GM19328 (cell line): Measurements from ENCODE around the gene LRRC40.
"Not testable (repeated sequence)": the region's sequence is repeated elsewhere in the genome, so short reads cannot be mapped to it uniquely, and the experiment has no call there.

Experiments
- ATAC-seq: cut with Tn5 transposase; IDR thresholded peaks from one replicate; pipeline ENCODE4 v1.9.1; 2021; ENCODE audit warnings: mild to moderate bottlenecking, moderate library complexity; ENCODE audit not compliant: unreplicated experiment

The LRRC40 gene

DNA sequence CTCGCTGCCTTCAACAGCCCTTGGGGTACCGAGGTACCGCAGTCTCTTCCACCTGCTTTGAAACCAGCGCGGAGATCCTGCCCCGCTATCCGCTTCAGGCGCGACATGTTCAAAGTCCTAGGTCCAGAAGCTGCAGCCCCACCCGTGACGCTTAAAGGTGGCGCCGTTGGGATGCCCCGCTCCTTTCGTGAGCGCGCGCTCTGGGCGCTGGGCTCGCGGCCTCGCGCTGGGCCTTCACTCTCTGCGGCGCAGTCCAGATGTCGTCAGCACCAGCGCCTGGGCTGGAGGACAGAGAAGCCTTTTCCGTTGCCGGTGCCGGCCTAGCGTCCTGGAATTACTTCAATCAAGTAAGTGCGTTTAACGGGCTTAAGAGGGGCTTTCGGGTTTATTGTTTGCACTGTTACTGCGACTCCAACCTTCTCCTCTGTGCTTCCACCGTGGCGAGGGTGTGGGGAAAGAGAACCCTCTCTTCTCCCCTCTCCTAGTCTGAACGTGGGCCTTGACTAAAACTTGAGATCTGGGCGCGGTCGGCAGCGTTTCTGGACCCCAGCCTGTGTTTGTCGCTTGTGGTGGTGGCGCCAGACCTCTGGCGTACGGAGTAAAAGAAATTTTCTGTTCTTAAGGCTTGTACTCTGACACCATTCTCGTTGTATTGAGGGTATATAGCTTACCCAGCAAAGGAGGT is at the start of gene LRRC40:
TSS of gene LRRC40 (minus strand) at position 146 of the 685 bp plus-strand sequence. CDS start at position 107, 39 bp downstream.
- peak; percentile 79 for ATAC-seq

DNA sequence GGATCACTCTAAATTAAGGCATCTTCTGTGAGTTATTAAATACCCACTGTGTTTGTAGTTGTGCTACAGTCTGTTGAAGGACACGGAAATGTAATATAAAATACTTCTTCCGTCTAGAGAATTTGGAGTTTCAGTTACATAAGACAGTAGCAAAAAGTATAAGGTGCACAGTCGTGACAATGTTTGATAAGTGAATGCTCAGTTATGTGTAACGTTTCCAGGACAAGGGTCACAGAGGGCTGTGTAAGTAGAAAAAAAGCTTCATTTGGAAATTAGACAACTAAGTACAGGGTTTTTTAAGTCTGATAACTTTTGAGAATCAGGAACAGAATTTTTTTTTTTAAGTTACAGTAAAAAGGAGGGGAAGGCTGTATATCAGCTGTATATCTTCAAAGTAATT is 43.4 kb upstream of the LRRC40 start:
- no peak for ATAC-seq

DNA sequence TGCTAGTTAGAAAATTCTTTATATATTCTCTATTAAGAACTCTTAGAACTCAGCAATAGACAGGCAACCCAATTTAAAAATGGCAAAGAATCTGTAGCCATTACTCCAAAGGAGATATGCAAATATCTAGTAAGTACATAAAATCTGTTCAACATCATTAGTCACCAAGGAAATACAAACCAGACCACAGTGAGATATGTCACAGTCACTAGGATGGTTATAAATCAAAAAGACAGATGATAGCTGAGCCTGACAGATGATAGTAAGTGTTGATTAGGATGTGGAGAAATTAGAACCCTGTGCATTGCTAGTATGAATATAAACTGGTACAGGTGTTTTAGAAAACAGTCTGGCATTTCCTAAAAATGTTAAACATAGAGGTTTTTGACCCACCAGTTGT is 42.4 kb upstream of the LRRC40 start:
- no peak for ATAC-seq

DNA sequence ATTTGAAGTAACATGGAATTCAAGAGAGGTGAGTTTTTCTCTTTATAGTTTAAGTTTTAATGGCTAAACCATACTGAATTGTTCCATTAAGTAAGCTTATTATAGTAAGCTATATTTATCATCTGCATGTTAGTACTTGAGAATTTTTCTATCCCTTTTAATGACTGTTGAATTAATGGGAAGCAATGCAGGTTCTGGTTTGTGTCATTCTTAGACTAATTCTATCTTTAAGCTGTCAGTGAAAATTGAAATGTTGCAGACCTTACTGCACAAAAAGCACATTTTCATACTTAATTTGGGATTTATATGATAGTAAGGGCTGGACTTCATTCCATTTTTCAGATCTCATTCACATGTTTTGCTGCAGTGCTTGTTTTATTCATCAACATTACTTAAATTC is 41.7 kb upstream of the LRRC40 start:
- ATAC-seq = no peak

DNA sequence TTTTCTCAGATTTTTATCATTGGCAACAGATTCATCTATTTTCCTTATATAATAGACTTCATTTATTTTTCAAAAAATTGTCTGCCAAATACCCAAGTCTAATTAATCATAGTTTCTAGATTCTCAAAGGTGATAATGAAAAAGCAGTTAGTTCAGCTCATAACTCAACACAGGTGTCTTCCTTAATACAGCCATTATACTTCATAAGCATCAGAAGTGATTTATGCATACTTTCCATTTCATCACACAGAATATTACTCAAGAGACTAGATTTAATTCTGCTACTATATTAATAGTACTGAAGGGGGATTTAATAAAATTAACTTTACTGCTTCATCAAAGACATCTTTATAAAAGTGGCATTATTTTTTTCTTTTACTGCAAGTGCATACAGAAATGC is 34.6 kb upstream of the LRRC40 start:
- ATAC-seq = no peak

DNA sequence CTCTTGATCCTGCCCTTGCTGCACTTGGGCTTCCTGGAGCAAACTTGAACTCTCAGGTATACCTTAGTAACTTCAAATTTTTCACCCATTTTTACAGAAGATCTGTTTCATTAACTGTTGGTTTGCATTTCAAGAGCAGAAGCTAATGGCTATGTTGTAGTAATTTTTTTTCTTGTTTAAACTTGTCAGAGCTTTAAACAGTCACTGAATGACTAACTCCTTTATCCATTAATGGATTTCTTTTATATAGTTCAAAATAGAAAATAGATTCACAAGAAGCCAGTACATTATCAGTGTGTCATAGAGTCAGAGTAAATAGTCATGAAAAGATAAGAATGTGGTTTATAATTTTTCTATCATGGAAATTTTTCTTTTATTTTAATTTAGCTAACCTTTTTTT is 29.4 kb upstream of the LRRC40 start:
- ATAC-seq = no peak

DNA sequence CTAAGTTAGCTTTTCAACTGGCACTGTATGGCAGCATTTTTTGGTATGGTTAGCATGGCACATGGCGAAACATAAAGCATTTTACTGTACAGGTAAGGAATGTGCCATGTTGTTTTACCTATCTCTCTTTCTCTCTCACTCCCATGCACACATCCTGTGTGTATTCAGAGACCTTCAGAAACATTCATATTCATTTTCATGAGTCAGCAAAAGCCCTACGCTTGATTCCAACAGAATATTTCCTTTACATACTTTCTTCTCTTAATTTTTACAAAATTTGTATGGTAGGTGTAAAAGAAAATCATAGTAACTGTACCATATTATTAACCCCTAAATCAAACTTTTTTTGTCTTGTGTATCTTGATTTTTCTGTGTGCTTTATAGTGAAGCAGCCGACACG is 26.1 kb upstream of the LRRC40 start:
- ATAC-seq = no peak

DNA sequence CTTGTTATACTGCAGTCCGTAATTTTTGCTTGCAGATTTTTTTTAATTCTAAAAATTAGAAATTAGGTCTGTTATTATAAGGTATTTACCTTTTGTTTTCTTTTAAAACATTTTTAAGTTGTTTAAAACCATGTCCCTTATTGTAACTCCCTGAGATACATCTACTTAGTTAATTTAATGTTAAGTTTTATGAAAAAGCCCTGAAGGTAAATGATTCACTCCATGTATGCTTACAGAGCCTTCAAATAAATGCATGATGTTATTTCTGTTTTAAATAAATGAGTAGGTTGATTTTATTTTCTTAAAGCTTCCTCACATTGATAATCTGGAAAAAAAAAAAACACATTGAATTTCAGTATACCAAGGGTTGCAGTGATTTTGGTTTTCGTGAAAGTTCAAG is 23.3 kb upstream of the LRRC40 start:
- ATAC-seq = no peak

DNA sequence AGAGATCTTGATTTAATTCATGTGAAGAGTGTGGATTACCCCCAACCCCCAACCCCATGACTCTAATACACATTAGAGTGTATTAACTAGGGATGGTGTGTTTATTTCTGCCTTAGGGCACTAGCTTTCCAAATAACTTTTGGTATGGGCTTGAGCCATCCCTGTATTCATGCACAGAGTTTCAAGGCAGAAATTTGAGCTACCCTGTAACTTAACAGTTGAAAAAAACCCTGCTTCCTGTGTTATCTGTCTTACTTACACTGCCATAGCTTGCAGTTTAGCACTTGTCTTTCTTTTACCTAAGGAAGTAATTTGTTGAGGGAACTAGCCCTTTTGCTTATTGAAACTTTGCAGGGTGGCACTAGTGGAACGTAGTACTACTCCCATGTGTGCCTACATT is 22.1 kb upstream of the LRRC40 start:
- ATAC-seq = no peak

DNA sequence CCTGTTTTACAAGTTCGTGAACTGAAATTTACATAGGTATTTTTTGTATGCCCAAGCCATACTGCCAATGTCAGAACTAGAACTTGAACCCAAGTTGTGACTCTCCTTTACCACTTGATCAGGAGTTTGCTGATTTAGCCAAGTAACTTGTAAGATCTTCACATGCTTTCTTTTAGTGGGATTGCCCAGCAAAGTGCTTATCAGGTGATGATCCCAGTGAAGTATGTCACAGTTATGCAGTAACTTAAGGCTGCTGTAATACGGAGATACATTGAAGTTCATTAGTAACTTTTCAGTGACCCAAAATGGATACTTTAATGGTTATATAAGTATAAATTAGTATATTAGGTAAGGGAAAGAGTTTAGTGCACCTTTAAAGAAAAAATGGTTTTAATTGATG is 19.6 kb upstream of the LRRC40 start:
- ATAC-seq = no peak

DNA sequence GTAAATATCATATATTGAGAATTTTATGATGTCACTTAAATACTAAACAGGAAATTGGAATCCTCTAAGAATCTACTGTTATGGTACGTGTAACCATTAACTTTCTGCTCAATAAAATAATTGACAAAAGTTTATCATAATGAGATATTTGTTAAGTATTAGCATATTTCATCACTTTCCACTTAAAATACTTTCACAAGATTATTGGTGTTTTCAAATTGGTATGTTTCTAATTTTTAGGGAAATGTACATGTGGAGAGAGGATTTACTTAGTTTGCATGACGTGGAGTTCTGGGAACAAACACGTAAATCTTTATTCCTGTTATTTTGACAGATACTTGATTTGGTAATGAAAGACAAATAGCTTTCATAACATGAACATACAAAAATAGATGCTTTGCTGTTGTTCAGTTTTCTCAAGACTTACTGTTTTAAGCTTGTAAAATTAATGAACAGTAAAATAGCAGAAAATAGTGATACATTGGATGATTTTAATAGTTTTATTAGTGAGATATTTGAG is 17.4 kb upstream of the LRRC40 start:
- ATAC-seq = no peak

DNA sequence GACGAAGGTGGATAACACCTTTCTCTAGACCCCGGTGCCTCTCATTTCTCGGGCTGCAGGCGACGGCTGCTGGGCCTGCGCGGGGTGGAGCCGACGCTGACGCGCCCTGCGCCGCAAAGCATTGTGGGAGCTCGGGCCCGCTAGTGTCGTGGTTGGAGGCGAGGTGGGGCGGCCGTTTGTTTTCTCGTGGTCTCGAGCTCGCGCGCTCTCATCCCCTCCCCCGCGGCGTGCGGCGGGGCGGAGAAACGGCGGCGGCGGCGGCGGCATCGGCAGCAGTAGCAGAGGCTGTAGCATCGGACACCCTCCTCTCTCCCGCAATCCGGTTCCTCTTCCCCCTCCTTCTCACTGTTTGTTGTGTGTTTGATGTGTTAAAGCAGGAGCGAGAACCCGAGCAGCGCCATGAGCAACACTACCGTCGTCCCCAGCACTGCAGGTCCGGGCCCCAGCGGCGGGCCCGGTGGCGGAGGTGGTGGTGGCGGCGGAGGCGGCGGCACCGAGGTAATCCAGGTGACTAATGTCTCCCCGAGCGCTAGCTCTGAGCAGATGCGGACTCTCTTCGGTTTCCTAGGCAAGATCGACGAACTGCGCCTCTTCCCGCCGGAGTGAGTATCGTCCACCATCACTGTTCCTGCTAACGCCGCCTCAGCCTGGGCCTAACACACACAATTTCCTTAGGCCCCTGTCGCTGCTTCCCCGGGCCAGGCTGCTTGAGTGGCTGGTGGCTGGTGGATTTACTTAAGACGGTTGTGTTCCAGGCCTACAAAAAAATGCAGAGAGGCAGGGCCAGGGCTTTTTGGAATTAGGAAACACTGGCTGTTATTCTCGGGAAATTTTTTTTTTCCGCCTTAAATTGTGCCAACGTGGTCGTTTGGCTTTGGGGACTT is 16.1 kb upstream of the LRRC40 start, which contains the start of gene SRSF11:
TSS of gene SRSF11 (plus strand) at position 143 of the 884 bp plus-strand sequence. CDS start at position 400, 257 bp downstream.
- ATAC-seq = peak; percentile 96

DNA sequence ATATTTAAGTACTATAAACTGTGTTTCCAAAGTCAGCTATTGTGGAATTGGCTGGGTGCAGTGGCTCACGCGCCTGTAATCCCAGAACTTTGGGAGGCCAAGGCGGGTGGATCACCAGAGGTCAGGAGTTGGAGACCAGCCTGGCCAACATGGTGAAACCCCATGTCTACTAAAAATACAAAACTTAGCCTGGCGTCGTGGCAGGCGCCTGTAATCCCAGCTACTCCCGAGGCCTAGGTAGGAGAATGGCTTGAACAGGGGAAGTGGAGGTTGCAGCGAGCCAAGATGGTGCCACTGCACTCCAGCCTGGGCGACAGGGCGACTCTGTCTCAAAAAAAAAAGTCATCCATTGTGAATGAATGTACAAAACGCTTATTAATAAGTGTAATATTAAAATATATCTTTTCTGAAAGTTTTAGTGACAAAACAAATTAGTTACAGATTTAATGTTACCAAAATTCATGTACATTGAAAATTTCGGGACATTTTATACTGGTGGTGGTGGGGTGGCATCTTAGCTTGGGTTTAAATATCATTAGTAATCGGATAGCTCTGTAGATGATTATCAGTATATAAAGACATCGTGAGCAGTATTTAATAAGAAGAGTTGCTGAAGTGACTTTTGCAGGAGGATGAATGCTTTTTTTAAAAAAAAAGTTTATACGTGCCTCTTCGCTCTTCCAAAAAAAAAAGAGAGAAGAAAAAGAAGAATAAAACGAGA is 15.3 kb upstream of the LRRC40 start:
- ATAC-seq = peak; percentile 8

DNA sequence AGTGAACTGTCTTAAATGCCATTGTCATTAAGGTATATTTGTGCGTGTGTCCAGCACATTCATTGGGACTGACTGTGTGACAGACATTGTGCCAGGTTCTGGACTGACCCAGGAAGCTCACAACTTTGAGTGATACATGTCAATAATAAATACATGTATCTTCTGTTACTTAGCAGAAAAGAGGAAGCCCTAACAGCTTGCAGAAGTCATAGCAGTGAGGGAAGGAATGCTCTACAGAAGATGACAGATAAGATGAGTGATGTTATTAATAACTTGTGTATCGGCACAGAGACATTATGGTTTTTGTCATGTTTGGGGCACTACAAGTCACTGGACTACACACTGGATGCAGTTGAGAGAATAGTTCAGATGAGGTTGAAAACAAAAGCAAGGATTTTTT is 14.6 kb upstream of the LRRC40 start:
- no peak for ATAC-seq

DNA sequence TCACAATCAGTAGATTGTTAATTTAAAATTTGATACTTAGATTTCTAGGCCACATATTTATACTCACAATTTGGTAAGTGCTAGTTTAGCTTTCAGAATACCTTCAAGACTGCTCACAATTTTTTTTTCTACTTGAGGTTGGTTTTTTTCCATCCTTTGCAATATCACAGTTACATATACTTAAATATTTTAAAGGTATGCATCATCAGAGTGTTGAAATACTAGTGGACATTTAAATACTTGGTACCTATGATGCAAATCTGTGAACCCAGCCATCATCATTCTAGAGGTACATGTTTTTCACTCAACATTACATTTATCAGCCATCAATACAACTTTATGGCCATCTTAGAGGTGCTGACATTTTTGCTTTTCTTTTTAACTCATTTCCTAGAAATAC is 6.2 kb upstream of the LRRC40 start:
- ATAC-seq = no peak

DNA sequence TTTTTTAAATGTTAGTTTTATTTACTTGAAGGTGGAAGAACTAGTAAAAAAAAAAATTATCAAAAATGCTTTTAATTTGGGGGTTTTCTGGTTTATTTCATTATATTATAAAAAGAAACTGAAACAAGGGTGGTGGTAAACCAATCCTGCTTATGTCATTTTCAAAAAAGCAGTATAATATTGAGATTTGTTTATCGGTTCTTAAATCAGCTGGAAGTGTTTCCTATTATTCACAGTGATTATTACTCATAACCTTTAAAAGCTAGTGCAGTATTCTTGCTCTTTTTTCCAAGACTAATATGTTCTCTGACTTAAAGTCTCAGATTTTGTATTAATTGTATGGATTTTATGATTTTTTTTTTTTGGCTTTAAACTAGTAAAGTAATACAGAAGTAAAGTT is 5.4 kb upstream of the LRRC40 start:
- no peak for ATAC-seq

DNA sequence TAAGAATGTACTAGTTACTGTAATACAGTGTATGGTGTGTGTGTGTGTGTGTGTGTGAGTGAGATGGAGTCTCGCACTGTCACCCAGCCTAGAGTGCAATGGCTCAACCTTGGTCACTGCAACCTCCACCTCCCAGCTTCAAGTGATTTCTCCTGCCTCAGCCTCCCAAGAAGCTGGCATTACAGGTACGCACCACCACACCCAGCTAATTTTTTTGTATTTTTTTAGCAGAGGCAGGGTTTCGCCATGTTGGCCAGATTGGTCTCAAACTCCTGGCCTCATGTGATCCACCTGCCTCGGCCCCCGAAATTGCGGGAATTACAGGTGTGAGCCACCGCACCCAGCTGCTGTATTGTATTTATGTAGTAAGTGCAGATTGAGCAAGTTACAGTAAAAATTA is 2.9 kb upstream of the LRRC40 start:
- no peak for ATAC-seq

DNA sequence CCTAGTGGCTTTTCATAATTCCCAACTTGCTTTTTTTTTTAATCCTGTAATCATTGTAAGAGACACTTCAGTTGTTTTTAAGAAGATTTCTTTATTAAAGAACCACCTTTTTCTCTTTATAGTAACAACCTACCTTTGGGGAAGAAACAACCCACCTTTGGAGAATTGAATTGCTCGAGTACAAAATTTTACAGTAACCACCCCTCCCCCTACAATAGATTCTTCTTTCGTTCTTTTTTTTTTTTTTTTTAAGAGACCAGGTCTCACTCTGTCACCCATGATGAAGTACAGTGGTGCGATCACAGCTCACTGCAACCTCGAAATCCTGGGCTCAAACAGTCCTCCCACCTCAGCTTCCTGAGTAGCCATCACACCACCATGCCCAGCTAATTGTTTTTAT is 2.1 kb upstream of the LRRC40 start:
- ATAC-seq = no peak

DNA sequence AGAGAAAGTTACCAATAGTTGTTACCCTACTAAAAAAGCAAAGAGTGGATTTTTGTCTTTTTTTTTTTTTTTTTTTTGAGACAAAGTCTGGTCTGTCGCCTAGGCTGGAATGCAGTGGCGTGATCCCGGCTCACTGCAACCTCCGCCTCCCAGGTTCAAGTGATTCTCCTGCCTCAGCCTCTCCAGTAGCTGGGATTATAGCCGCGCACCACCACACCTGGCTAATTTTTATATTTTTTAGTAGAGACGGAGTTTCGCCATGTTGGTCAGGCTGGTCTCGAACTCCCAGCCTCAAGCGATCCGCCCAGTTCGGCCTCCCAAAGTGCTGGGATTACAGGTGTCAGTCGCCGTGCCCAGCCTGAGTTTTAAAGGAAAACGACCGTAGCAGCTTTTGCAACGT is 1.5 kb upstream of the LRRC40 start:
- ATAC-seq = not testable (repeated sequence)

DNA sequence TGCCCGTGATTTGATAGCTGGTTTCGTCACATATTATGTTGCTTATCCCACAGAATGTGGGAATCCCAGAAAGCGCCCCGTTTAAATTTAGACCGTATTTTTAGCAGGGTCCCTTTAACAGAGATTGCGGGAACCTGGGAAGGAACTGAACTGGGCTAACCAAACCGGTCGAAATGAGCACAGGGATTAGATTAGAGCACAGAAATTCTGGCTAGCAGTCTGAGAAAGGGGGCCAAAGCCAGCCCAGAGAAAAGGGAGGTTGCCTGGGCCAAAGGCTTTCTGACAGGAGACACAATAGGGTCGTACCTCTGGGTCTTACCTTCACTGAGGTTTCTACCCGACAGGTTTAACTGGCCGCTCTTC is 327 bp downstream of the LRRC40 start:
- ATAC-seq = peak; percentile 33

DNA sequence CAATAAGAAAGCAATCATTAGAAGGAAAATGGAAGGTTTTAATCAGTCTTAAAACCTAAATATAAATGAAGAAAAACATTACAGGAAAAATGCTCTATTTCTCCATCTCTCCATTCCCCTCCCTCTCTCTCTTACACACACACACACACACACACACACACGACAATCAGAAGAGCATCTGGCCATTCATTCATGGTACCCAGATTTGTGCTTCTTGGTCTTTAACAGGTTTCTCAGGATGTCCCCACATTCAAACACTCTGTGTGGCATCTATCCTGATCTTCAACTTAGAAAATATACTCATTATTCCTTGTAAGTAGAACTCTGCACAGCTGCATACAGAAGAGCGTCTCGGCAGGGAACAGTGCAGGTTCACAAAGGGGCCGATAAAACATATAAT is 779 bp downstream of the LRRC40 start:
- ATAC-seq = no peak
